NCI-H2107 (cell line): ENCODE results near the gene REXO1.
"Not testable (repeated sequence)": the region's sequence is repeated elsewhere in the genome, so short reads cannot be mapped to it uniquely, and the experiment has no call there.

Experiments used
- DNase-seq: peaks from one replicate; lab custom pipeline; 2025; lab: John Stamatoyannopoulos, UW

Gene REXO1

DNA sequence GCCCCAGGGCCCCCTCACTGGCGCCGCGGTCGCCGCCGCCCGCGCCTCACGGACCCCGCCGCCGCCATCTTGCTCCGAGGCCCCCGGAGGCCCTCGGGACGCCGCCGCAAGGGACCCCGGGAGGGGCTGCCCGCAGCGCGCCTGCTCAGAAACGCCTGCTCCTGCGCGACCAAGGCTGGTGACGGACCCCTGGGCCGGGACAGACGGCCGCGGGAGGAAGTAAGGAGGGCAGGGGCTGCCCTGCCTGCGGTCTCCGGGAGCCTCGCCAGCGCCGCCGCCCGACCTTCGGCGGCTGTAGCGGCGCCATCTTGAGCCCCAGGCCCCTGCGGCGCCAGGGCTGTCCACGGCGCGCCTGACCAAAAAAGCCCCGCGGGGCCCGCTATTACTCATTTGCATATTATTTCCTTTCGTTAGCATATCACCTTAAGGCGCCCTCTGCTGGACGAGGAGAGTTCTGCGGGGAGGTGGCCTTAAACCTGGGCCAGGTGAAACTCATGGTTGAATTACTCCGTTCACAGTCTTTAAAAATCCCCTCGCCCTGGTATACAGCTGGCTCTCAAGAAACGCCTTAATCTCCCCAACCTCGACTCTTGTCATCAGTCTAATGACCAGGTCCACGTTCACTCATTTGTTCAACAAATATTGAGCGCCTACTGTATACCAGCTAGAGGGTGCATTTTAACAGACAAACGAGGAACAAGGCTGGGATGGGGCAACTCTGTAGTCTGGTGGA, at the start of gene REXO1:
Gene REXO1, minus strand, starts transcription at position 85 of the 733 bp plus-strand sequence. CDS start 125 bp downstream, outside the sequence.
- peak; percentile 86 for DNase-seq

DNA sequence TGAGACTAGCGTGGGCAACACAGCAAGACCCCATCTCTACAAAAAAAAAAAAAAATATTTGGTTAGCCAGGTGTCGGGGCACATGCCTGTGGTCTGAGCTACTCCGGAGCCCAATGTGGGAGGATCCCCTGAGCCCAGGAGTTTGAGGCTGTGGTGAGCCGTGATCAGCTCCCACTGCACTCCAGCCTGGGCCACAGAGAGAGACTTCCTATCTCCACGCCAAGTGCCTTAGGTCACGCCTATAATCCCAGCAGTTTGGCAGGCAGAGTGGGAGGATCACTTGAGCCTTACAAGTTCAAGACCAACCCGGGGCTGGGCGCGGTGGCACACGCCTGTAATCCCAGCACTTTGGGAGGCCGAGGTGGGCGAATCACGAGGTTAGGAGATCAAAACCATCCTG, 48.2 kb upstream of the REXO1 start:
- no peak for DNase-seq

GRCh38 chr19:1893791-1894190, 45.5 kb upstream of the REXO1 start:
- DNase-seq: no peak

DNA sequence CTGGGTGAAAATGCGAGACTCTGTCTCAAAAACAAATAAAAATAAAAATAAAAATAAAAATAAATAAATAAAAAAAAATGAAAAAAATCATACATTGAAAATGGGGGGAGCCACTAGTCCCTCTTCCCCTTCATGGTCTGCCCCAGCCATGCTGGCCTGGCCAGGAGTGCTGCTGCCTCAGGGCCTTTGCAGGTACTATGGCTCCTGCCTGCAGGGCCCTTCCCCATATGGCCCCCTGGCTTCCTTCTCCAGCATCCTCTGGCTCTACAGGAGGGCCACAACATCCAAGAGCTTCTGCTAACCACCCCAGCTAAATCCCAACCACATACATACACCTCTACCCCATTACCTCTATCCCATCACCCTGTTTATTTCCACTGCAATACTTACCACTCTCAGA, 41.6 kb upstream of the REXO1 start:
- no peak for DNase-seq

DNA sequence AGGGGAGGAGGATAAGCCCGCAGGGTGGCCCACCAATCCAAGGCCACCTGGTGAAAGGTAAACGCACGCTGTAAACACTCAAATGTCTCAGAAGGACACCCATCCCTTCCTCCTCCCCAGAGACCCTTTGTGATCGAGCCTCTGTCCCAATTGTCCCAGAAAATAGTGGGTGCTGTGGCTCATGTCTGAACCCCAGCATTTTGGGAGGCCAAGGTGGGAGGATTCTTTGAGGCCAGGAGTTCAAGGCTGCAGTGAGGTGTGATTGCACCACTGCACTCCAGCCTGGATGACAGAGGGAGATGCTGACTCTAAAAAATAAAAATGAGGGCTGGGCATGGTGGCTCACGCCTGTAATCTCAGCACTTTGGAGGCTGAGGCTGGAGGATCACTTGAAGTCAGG, 40.1 kb upstream of the REXO1 start:
- DNase-seq: no peak

GRCh38 chr19:1886360-1886759, 38.1 kb upstream of the REXO1 start:
- not testable (repeated sequence) for DNase-seq

- peak; percentile 77 for DNase-seq
These were observed 37.3 kb upstream of the REXO1 start, which contains the start of gene ABHD17A for GRCh38 chr19:1885398-1886119. Gene ABHD17A (minus strand): TSS chr19:1885496. CDS start chr19:1881566, 3,930 bp downstream.

GRCh38 chr19:1884719-1885334, 36.5 kb upstream of the REXO1 start:
- DNase-seq: no peak

- no peak for DNase-seq
These were observed 36.0 kb upstream of the REXO1 start for GRCh38 chr19:1884291-1884718.

DNA sequence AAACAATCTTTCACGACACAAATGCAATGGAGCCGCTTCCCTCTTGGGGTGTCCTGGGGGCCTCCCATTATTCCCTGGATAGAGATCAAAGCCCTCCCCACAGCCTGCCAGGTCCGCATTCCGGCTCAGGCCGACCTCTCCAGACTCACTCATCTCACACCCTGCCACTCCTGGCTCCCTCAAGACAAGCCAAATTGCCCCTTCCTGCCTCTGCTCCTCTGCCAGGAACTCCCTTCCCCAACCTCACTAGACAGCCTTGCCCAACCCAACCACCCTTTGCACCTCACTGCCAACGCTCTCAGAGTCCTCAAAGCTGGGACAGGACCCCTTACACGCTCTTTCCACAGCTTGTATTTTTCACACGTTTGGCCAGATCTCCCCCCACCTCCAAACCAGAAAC, 35.5 kb upstream of the REXO1 start:
- no peak for DNase-seq

DNA sequence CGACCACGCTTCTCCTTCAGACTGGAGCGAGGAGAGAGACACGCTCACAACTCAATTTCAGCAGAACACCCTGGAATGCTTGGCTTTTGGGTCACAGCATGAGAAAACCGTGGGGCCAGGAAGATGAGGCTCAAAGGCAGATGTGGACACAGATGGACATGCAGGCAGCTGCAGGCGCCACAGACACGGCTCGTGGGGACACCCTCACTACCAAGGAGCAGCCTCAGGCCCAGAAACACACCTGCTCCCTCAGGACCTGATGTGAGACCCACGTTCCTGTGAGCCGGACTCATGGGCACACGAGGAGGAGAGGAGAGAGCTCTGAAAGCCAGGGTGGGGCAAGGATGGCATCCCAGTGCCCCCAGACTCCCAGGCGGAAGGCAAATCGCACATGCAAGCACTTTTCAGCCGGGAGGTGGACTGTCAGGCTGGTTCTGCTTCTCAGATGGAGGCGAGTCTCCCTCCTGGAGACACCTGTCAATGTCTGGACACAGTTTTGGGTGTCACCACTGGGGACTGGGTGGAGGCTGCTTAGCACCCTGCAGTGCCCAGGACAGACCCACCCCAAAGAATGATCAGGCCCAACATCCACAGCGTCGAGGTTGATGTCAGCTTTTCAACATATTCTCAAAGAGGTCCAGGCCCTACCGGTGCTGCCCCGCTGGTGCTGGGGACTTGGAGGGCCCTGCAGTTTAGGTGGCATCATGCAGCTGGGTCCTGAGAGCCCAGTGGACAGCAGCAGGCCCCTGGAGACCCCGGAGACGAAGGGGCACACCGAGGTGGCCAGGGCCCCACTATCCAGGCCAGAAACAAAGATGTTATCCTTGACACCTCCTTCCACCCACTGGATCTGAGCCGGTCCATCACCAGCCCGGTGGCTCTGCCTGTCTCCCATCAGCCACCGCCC, 34.8 kb upstream of the REXO1 start:
- no peak for DNase-seq

GRCh38 chr19:1882089-1882785, 34.0 kb upstream of the REXO1 start:
- no peak for DNase-seq

- DNase-seq: not testable (repeated sequence)
These were observed 33.3 kb upstream of the REXO1 start for GRCh38 chr19:1881393-1882088.

DNA sequence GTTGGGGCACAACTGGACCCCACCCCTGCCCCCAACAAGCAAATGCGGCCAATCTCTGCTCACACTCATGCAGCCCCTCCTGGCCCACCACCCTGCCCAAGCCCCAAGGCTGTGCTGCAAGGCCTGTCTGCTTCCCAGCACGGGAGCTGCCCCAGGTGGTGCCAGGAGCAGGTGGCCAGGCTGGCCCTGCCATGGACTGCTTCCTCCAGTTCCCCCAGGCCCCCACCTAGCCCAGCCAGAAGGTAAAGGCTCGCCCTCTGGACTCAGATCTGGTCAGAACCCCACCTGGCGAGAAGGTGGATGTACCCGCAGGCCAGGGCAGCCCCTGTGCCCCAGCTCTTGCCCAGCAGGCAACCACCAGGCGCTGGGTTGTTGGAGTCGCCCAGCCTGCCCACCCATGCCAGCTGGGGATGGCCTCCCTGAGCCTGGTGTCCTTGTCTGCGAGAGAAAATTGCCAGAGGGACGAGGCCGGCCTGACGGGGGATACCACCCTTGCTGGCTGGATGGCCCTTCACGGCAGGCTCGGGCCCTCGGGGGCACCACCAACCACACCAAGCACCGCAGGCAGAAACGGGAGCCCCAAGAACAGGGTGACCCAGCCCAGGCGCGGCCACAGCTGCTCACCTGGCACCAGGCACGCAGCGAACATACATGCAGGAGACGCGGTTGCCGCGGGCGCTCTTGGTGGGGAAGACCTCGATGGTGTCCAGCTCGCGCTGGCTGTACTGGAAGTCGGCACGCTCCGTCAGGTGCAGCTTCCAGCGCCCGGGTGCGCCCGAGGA, 32.5 kb upstream of the REXO1 start:
- no peak for DNase-seq

GRCh38 chr19:1879982-1880381, 31.7 kb upstream of the REXO1 start:
- not testable (repeated sequence) for DNase-seq

DNA sequence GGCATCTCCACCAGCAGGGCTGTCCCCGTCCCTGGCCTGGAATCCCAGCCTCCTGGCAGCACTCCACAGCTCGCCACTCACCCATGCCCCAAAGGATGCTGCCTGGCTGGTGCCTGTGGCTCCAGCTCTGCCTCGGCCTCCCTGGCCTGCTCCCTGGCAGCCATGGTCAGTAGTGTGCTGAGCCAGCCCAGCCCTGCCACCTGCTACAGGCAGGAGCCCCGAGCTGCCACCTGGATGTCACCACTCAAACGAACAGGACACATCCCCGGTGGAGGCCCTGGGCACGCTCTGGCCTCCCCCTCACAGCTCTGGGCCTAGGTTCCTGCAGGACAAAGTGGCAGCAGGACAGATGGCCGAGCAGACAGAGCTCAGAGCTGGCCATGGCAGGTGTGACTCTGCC, 30.3 kb upstream of the REXO1 start:
- DNase-seq: not testable (repeated sequence)

- DNase-seq: not testable (repeated sequence)
These were observed 29.0 kb upstream of the REXO1 start for GRCh38 chr19:1877280-1877660.

DNA sequence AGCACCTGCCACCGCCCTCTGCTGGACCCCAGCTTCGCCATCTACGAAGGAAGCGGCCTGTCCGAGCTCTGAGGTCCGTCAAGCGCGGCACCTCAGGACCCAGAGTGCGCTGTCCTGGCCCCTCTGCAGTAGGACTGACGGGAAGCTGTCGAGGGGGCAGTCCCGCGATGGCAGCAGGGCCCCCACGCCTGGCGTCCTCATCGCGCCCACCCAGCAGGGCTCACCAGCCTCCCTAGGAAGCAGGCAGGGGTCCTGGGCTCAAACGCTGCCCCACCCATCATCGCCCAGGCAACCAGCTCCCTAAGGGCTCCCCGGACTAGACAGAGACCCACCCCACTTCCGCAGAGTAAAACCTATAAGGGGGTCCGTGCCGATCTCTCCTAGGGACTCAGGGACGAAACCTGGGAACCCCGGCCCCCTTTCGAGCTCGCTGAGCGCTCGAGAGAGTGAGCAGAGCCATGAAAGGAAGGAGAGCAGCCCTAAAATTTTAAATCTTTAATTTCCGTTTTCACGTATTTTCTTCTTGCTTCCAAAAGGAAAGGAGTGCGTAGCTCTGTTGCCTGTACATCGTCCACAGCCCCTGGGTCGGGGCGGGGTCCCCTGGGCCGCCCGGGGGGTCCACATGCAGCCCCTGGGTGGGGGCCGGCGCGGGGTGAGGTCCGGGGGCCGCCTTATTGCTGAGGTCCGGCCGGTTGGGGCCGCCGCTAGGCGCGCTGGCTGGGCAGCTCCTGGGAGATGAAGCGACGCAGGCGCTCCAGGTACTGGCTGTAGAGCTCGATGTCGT, 28.4 kb upstream of the REXO1 start:
- DNase-seq: not testable (repeated sequence)
